NCI-H526 treated with DMSO at 0.1 percent for 48 hours (cell line): ENCODE data around the gene CAMSAP3.
"Not testable (repeated sequence)": the region's sequence is repeated elsewhere in the genome, so short reads cannot be mapped to it uniquely, and the experiment has no call there.

Source experiments
- DNase-seq: peaks from one replicate; lab custom pipeline; 2025; lab: John Stamatoyannopoulos, UW

CAMSAP3 gene

GRCh38 chr19:7575434-7576040 is 20.1 kb upstream of the CAMSAP3 start:
- DNase-seq, result no peak

- DNase-seq, result not testable (repeated sequence)
Observed at GRCh38 chr19:7577422-7577821, 18.2 kb upstream of the CAMSAP3 start.

GRCh38 chr19:7578127-7578526 is 17.5 kb upstream of the CAMSAP3 start:
- DNase-seq, result no peak

DNA sequence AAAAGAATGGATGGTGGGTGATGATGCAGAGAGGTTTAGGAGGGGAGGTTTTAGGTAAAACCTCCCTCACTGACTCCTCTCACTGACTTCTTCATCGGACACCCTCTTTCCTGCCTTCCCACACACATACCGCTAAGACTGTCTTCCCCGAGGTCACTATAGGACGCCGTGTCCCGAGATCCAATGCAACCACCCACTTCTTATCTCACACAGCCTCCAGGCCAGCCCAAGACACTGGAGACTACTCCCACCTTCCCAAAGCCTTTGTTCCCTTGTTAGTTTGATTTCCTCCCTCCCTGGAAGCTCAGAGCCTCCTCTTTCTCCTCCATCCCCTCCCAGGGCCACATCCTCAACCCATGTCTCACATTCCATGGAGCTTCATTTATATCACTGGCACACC is 16.5 kb upstream of the CAMSAP3 start:
- DNase-seq, result no peak

DNA sequence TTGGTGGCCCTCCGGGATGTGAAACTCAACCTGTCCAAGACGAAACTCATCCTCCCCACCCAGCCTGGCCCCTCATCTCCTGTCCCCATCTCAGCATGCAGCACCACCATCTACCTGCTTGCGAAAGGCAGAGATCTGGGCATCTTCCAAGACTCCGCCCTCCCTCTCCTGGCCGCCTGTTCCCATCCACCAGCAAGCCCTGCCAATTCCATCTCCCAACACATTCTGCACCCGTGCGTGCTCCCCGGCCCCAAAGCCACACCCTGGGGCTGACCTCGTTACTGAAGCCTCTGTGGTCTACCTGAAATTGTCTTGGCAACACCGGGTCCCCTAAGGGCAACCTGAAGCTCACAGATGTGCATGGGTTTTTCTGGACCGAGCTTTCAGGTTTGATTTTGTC is 13.2 kb upstream of the CAMSAP3 start:
- no peak for DNase-seq

GRCh38 chr19:7589822-7590221 is 5.8 kb upstream of the CAMSAP3 start:
- DNase-seq, result no peak

DNA sequence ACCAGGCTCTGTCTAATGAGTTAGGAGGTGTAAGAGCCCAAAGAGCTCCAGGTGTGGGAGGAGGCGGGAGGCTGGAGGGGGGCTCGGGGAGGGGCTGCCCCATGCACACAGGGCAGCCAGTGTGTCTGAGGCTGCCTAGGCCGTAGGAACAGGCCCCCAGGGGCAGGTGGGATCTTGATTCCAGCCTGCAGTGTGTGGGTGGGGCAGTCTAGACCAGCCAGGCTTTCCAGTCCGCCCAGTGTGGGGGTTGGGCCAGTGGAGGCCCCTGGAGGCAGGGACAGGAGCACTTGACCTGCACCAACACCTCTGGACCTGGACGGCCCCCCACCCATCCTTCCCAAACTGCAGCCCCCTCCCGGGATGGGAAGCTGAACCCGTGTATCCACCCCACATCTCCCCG is 5.4 kb upstream of the CAMSAP3 start:
- no peak for DNase-seq

- DNase-seq, result no peak
Observed at GRCh38 chr19:7596211-7596937, 711 bp downstream of the CAMSAP3 start.

DNA sequence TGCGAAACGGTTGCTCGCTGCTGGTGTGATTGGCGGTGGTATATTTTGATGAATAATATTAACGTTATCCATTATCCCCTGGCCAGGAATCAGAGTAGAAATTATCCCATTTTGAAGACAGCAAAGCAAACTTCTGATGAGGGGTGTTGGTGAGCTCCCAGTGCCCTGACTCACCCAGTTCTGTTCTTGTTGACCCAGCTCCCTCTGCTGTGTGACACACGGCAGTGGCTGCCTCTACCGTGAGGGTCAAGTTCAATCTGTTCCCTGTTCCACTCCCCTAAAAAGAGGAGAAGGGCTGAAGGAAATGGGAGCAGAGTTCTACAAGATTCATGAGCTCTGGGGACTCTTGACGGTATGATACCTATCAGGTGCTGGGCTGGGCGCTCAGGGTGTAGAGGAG is 2.0 kb downstream of the CAMSAP3 start:
- no peak for DNase-seq

- no peak for DNase-seq
Observed at GRCh38 chr19:7598180-7598579, 2.5 kb downstream of the CAMSAP3 start.

DNA sequence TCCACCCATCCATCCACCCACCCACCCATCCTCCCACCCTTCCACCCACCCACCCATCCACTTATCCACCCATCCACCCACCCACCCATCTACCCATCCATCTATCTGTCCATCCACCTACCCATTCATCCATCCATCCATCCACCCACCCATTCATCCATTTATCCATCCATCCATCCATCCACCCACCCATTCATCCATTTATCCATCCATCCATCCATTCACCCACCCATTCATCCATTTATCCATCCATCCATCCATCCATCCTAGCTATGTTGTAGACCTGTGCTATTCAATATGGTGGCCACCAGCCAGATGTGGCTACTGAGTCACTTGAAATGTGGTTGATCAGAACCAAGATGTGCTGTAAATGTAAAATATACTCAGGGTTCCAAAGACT is 5.1 kb downstream of the CAMSAP3 start:
- DNase-seq, result no peak

- no peak for DNase-seq
Observed at GRCh38 chr19:7602240-7602934, 6.7 kb downstream of the CAMSAP3 start.

- DNase-seq, result no peak
Observed at GRCh38 chr19:7602935-7603497, 7.4 kb downstream of the CAMSAP3 start.

- no peak for DNase-seq
Observed at GRCh38 chr19:7603919-7604318, 8.3 kb downstream of the CAMSAP3 start.

GRCh38 chr19:7605490-7606222 is 10.0 kb downstream of the CAMSAP3 start:
- peak; percentile 16 for DNase-seq

DNA sequence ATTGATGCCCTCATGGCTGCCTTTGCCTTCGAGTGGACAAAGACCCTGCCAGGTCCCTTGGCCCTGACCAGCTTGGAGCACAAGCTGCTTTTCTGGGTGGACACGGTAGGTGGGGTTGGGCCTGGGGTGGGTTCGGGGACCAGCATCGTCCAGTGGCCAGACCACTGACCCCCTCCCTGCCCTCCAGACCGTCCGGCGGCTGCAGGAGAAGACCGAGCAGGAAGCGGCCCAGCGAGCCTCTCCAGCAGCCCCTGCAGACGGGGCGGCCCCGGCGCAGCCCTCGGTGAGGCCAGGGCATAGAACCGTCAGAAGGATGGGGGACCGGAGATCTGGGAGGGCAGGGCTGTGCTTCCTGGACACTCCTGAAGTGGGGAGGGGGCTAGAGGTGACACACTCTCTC is 10.6 kb downstream of the CAMSAP3 start:
- no peak for DNase-seq

- no peak for DNase-seq
Observed at GRCh38 chr19:7607212-7607873, 11.7 kb downstream of the CAMSAP3 start.

DNA sequence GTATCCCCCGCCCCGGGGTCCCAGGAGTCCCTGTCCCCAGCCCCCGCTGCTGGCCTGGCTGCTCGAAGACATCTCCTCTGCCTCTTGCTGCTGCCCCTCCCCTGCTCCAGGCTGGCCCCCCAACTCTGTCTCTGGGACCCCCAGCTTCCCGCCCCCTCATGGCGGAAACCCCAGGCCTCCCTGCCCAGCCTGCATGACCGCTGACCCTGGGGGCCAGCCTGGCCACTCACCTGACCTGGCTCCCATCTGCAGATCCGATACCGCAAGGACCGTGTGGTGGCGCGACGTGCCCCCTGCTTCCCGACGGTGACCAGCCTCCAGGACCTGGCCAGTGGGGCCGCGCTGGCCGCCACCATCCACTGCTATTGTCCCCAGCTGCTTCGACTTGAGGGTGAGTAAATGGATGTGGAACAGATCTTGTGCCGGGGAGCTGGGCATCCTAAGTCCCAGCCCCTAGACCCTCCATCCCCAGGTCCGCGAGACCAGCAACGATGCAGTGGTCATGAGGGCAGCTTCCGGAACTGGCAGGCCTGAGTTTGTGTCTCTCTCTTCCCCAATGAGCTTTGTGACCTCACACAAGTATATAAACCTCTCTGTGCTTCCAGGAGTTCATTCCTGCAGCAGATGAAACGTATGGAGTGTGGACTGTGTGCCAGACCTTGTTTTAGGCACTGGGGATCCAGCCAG is 12.4 kb downstream of the CAMSAP3 start:
- DNase-seq, result no peak

DNA sequence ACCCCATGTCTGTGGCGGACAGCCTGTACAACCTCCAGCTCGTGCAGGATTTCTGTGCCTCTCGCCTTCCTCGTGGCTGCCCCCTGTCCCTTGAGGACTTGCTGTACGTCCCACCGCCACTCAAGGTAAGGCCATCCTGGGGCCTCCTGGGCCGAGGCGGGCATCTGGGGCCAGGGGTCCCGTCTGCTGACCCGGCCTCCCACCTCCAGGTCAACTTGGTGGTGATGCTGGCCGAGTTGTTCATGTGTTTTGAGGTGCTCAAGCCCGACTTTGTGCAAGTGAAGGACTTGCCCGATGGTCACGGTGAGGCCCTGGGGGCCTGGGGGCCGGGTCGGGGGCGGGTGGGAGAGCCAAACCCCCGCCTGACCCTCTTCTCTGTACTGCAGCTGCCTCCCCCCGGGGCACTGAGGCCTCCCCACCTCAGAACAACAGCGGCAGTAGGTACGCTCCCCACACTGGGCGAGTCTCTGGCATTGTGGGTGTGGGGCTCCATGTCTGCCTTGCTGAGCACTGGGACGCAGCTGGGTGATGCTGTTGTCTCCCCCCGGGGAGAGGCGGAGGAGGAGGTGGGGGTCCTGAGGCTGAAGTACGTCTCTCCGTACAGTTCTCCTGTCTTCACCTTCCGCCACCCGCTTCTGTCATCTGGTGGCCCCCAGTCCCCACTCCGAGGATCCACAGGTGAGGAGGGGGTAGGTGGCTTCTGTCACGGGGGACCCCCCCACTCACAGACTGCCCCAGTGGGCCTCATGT is 15.0 kb downstream of the CAMSAP3 start:
- no peak for DNase-seq

DNA sequence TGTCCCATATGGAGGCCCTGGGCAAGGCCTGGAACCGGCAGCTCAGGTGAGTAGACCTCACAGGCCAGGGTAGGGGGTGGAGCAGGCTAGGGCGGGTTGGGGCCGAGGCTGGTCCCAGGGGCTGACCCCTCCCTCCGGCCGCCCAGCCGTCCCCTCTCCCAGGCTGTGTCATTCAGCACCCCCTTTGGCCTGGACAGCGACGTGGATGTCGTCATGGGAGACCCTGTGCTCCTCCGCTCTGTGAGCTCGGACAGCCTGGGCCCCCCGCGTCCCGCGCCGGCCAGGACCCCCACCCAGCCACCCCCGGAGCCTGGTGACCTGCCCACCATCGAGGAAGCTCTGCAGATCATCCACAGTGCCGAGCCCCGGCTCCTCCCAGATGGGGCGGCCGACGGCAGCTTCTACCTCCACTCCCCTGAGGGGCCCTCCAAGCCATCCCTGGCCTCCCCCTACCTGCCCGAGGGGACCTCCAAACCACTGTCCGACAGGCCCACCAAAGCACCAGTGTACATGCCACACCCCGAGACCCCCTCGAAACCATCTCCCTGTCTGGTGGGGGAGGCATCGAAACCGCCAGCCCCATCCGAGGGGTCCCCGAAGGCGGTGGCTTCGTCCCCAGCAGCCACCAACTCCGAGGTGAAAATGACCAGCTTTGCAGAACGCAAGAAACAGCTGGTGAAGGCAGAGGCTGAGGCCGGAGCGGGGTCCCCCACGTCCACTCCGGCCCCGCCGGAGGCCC is 16.0 kb downstream of the CAMSAP3 start:
- DNase-seq, result no peak
